DND-41 (cell line): Measurements from ENCODE around the gene KCNA10.

Experiments used
- ATAC-seq: fragments of 200-7000 bp; cut with Tn5 transposase; 3 replicates; pipeline ENCODE4 v1.9.1; 2021; ENCODE audit warnings: low read depth; ENCODE audit not compliant: insufficient read depth
- DNase-seq: peaks from one replicate; pipeline ENCODE4 v3.0.0-alpha.2; 2020
- H2AFZ ChIP-seq: 2 replicates; pipeline ENCODE4 v1.6.0; 2012; ENCODE audit warnings: low read depth, low read length
- H3K27ac ChIP-seq: 2 replicates; pipeline ENCODE4 v1.5.1; 2012; ENCODE audit warnings: low read length, inconsistent platforms
- H3K27me3 ChIP-seq: fragments of 200-600 bp; sonication (generic); 2 replicates; pipeline ENCODE4 v1.6.0; 2012; ENCODE audit warnings: low read length, mild to moderate bottlenecking, inconsistent platforms; ENCODE audit not compliant: insufficient read depth, poor library complexity
- H3K36me3 ChIP-seq: 2 replicates; pipeline ENCODE4 v1.5.1; 2012; ENCODE audit warnings: low read length, inconsistent platforms; ENCODE audit not compliant: insufficient read depth
- H3K4me1 ChIP-seq: 2 replicates; pipeline ENCODE4 v1.5.1; 2012; ENCODE audit warnings: mild to moderate bottlenecking, low read length; ENCODE audit not compliant: insufficient read depth
- H3K4me2 ChIP-seq: 2 replicates; pipeline ENCODE4 v1.6.0; 2012; ENCODE audit warnings: mild to moderate bottlenecking, moderate library complexity, low read length, inconsistent platforms; ENCODE audit not compliant: insufficient read depth
- H3K4me3 ChIP-seq, 2 experiments: fragments of 200-600 bp in 1 of 2; shearing (Covaris generic) in 1 of 2; 2 replicates each; pipeline ENCODE4 v1.5.1; 2012 to 2016; ENCODE audit warnings: inconsistent platforms in 2 of 2, low read length in 2 of 2, mild to moderate bottlenecking in 2 of 2, low read depth in 1 of 2, moderate library complexity in 1 of 2
- H3K79me2 ChIP-seq: 2 replicates; pipeline ENCODE4 v1.6.0; 2012; ENCODE audit warnings: low read length, inconsistent platforms; ENCODE audit not compliant: insufficient read depth
- H3K9ac ChIP-seq: 2 replicates; pipeline ENCODE4 v1.6.0; 2012; ENCODE audit warnings: low read depth, mild to moderate bottlenecking, inconsistent platforms, low read length, moderate library complexity
- H3K9me3 ChIP-seq: 2 replicates; pipeline ENCODE4 v1.5.1; 2012; ENCODE audit warnings: low read length, moderate library complexity, mild to moderate bottlenecking, inconsistent platforms; ENCODE audit not compliant: insufficient read depth, severe bottlenecking
- H4K20me1 ChIP-seq: 2 replicates; pipeline ENCODE4 v1.6.0; 2012; ENCODE audit warnings: low read length; ENCODE audit not compliant: insufficient read depth
- CTCF ChIP-seq: IDR thresholded peaks from 2 replicates; pipeline ENCODE4 v1.5.1; 2012; ENCODE audit warnings: borderline replicate concordance, low read length, moderate library complexity, mild to moderate bottlenecking; ENCODE audit not compliant: poor library complexity, severe bottlenecking; ENCODE audit errors: extremely low read depth
- EZH2 ChIP-seq: IDR thresholded peaks from 3 replicates; pipeline ENCODE4 v1.6.1; 2012; ENCODE audit warnings: borderline replicate concordance, low read depth, mild to moderate bottlenecking, moderate library complexity, low read length, inconsistent platforms; ENCODE audit not compliant: severe bottlenecking

Gene KCNA10

GRCh38 chr1:110488867-110489266 lies 30.1 kb downstream of the KCNA10 start:
- DNase-seq (no peak), ATAC-seq (no peak)
- H2AFZ ChIP-seq, result no peak overlapping the region
- no peak overlapping the region for H3K27ac ChIP-seq
- H3K4me2 ChIP-seq, result no peak overlapping the region
- no peak overlapping the region for H3K4me3 ChIP-seq
- no peaks in the 10 kb centered on the region for H4K20me1 ChIP-seq
- H3K36me3 ChIP-seq, result no peaks in the 10 kb centered on the region
- H3K27me3 ChIP-seq, result no peaks in the 10 kb centered on the region
- H3K79me2 ChIP-seq, result no peaks in the 10 kb centered on the region
- H3K9me3 ChIP-seq, result no peaks in the 10 kb centered on the region
- TF ChIP-seq CTCF (no peak), EZH2 (no peak)
- H3K4me1 ChIP-seq, result no peaks in the 10 kb centered on the region
- H3K9ac ChIP-seq, result no peak overlapping the region

- Histone ChIP-seq H3K4me3 (no peak overlapping the region), H3K79me2 (no peaks in the 10 kb centered on the region), H3K27ac (no peak overlapping the region), H2AFZ (no peak overlapping the region), H3K27me3 (peaks cover 2% of the 10 kb centered on the region), H3K4me1 (no peaks in the 10 kb centered on the region), H3K4me2 (no peak overlapping the region), H3K36me3 (no peaks in the 10 kb centered on the region), H3K9ac (no peak overlapping the region), H3K9me3 (no peaks in the 10 kb centered on the region), H4K20me1 (no peaks in the 10 kb centered on the region)
- no peak for DNase-seq
- no peak for TF ChIP-seq CTCF
- no peak for TF ChIP-seq EZH2
- no peak for ATAC-seq
Observed at GRCh38 chr1:110488161-110488560, 30.8 kb downstream of the KCNA10 start.

- Histone ChIP-seq H3K36me3 (no peaks in the 10 kb centered on the region), H3K27me3 (peaks cover 6% of the 10 kb centered on the region), H3K9me3 (no peaks in the 10 kb centered on the region), H3K4me1 (no peaks in the 10 kb centered on the region), H3K27ac (no peak overlapping the region), H4K20me1 (no peaks in the 10 kb centered on the region), H3K4me3 (no peak overlapping the region), H3K9ac (no peak overlapping the region), H3K4me2 (no peak overlapping the region), H2AFZ (no peak overlapping the region), H3K79me2 (no peaks in the 10 kb centered on the region)
- ATAC-seq, result no peak
- TF ChIP-seq EZH2 (no peak), CTCF (no peak)
- no peak for DNase-seq
Observed at GRCh38 chr1:110487726-110488125, 31.2 kb downstream of the KCNA10 start.

- Histone ChIP-seq H3K9me3 (no peaks in the 10 kb centered on the region), H3K9ac (no peak overlapping the region), H2AFZ (no peak overlapping the region), H3K4me2 (no peak overlapping the region), H3K4me3 (no peak overlapping the region), H3K27me3 (peaks cover 6% of the 10 kb centered on the region), H3K79me2 (no peaks in the 10 kb centered on the region), H3K27ac (no peak overlapping the region), H3K4me1 (no peaks in the 10 kb centered on the region), H3K36me3 (no peaks in the 10 kb centered on the region), H4K20me1 (0 out of 2 replicates have a peak, but pooled peaks cover under 1% of the 10 kb centered on the region)
- ATAC-seq (no peak), DNase-seq (no peak)
- TF ChIP-seq EZH2 (no peak), CTCF (no peak)
Observed at GRCh38 chr1:110485725-110486124, 33.2 kb downstream of the KCNA10 start.
